Measurements from ENCODE around the gene ZNF816. TPM values are rescaled to one million over a fixed set of nuclear protein-coding genes. Genes with fewer than 3 reads are reported as not detected.

Gene ZNF816
- total RNA-seq, 1 donor from 2014 or later, result 11.6 TPM

- intact Hi-C loops (cut with micrococcal nuclease), result loop anchor here (1.0 to 10.0 kb wide), 8 partner anchors 30 to 328 kb away; partner anchors contain the start of genes ZNF160, ZNF320, ZNF600 and ZNF83
Observed at GRCh38 chr19:52963247-52963618, 552 bp upstream of the ZNF816 start.

- intact Hi-C loops (cut with micrococcal nuclease), result loop anchor here (1.0 to 10.0 kb wide), 6 partner anchors 20 to 327 kb away; partner anchors contain the start of genes ZNF600, ZNF83 and ZNF888
Observed at GRCh38 chr19:52961981-52962380, 700 bp downstream of the ZNF816 start.

- intact Hi-C loops (cut with micrococcal nuclease), result loop anchor here (5.0 to 10.0 kb wide), 3 partner anchors 172 to 325 kb away; partner anchors contain the start of genes ZNF600 and ZNF83
Observed at GRCh38 chr19:52959613-52960295, 2.9 kb downstream of the ZNF816 start.

GRCh38 chr19:52957591-52957990 lies 5.1 kb downstream of the ZNF816 start:
- intact Hi-C loops (cut with micrococcal nuclease), result no loop called here

GRCh38 chr19:52956917-52957316 lies 5.8 kb downstream of the ZNF816 start:
- intact Hi-C loops (cut with micrococcal nuclease), result no loop called here

GRCh38 chr19:52949422-52949821 lies 13.3 kb downstream of the ZNF816 start:
- intact Hi-C loops (cut with micrococcal nuclease), result no loop called here

GRCh38 chr19:52948025-52948770 lies 14.5 kb downstream of the ZNF816 start:
- intact Hi-C loops (cut with micrococcal nuclease), result no loop called here

- intact Hi-C loops (cut with micrococcal nuclease), result no loop called here
Observed at GRCh38 chr19:52946322-52947310, 16.1 kb downstream of the ZNF816 start.

GRCh38 chr19:52945652-52946321 lies 16.9 kb downstream of the ZNF816 start:
- intact Hi-C loops (cut with micrococcal nuclease), result no loop called here

- intact Hi-C loops (cut with micrococcal nuclease), result loop anchor here (5.0 kb wide), 2 partner anchors 308 to 418 kb away; partner anchors contain the start of genes ZNF808 and ZNF83
Observed at GRCh38 chr19:52944703-52945493, 17.8 kb downstream of the ZNF816 start.

GRCh38 chr19:52943884-52944643 lies 18.6 kb downstream of the ZNF816 start:
- intact Hi-C loops (cut with micrococcal nuclease), result loop anchor here (2.0 to 5.0 kb wide), 5 partner anchors 21 to 417 kb away; partner anchors contain the start of genes ZNF320, ZNF468, ZNF808 and ZNF83

GRCh38 chr19:52943134-52943883 lies 19.4 kb downstream of the ZNF816 start:
- intact Hi-C loops (cut with micrococcal nuclease), result loop anchor here (2.0 to 5.0 kb wide), 5 partner anchors 21 to 416 kb away; partner anchors contain the start of genes ZNF320, ZNF468, ZNF808 and ZNF83

GRCh38 chr19:52942386-52943133 lies 20.1 kb downstream of the ZNF816 start:
- intact Hi-C loops (cut with micrococcal nuclease), result loop anchor here (1.0 to 5.0 kb wide), 8 partner anchors 20 to 415 kb away; partner anchors contain the start of genes ZNF160, ZNF320, ZNF468 and ZNF611

GRCh38 chr19:52941941-52942385 lies 20.7 kb downstream of the ZNF816 start:
- intact Hi-C loops (cut with micrococcal nuclease), result loop anchor here (1.0 to 5.0 kb wide), 8 partner anchors 19 to 415 kb away; partner anchors contain the start of genes ZNF160, ZNF320, ZNF468 and ZNF611

GRCh38 chr19:52941523-52941922 lies 21.2 kb downstream of the ZNF816 start:
- intact Hi-C loops (cut with micrococcal nuclease), result loop anchor here (5.0 kb wide), 2 partner anchors 304 to 414 kb away; partner anchors contain the start of genes ZNF808 and ZNF83

GRCh38 chr19:52940905-52941304 lies 21.8 kb downstream of the ZNF816 start:
- intact Hi-C loops (cut with micrococcal nuclease), result loop anchor here (5.0 kb wide), 2 partner anchors 304 to 414 kb away; partner anchors contain the start of genes ZNF808 and ZNF83

- intact Hi-C loops (cut with micrococcal nuclease), result no loop called here
Observed at GRCh38 chr19:52938761-52939160, 23.9 kb downstream of the ZNF816 start.
